Measurements from ENCODE around the gene CACNA1E. TPM values are rescaled to one million over a fixed set of nuclear protein-coding genes. Genes with fewer than 3 reads are reported as not detected.

The CACNA1E gene
- total and polyA plus RNA-seq, 2 experiments from 2014 or later = 0.32 to 1.1 TPM

GRCh38 chr1:181637998-181638397, 154.7 kb downstream of the CACNA1E start:
- Histone ChIP-seq H3K4me2 (no peak overlapping the region), H3K4me1 (ENCODE audit: insufficient read depth) (no peaks in the 10 kb centered on the region), H3K9me2 (ENCODE audit: insufficient read depth) (0 out of 2 replicates have a peak, but pooled peaks cover 5% of the 10 kb centered on the region), H3K79me2 (replicated peaks; ENCODE audit: insufficient read depth) (no peaks in the 10 kb centered on the region), H2AFZ (no peak overlapping the region), H3K4me3 (no peak overlapping the region), H3K27me3 (ENCODE audit: insufficient read depth) (no peaks in the 10 kb centered on the region), H3K36me3 (ENCODE audit: insufficient read depth) (no peaks in the 10 kb centered on the region), H3K27ac (ENCODE audit: low read depth) (no peak overlapping the region), H4K20me1 (replicated peaks; ENCODE audit: insufficient read depth) (no peaks in the 10 kb centered on the region), H3F3A (replicated peaks; ENCODE audit: low read depth) (no peaks in the 10 kb centered on the region)
- Mint-ChIP-seq H3K27ac (no peak overlapping the region), H3K27me3 (ENCODE audit: insufficient read depth, low read depth, poor library complexity) (no peaks in the 10 kb centered on the region), H3K4me3 (no peak overlapping the region), H3K36me3 (ENCODE audit: low read depth) (no peaks in the 10 kb centered on the region), H3K4me1 (no peaks in the 10 kb centered on the region), H3K9me3 (no peaks in the 10 kb centered on the region)
- TF ChIP-seq JUNB (IDR thresholded peaks at IDR 0.05; ENCODE audit: unreplicated experiment) = no peak
- TF ChIP-seq CREB1 (CRISPR knock-in tag; IDR thresholded peaks at IDR 0.05; ENCODE audit: low read depth) = no peak
- no peak for TF ChIP-seq CTCF (conservative IDR thresholded peaks at IDR 0.05; ENCODE audit: low read depth in 2 of 2)
- TF ChIP-seq ZNF331 (CRISPR knock-in tag; IDR thresholded peaks at IDR 0.05; ENCODE audit: low read depth) = no peak
- no peak for TF ChIP-seq POLR2AphosphoS5 (IDR thresholded peaks at IDR 0.05; ENCODE audit: low read depth)
- TF ChIP-seq NANOG (IDR thresholded peaks at IDR 0.05; ENCODE audit: borderline replicate concordance) = no peak
- no peak for TF ChIP-seq STAT1 (IDR thresholded peaks at IDR 0.05; ENCODE audit: unreplicated experiment)
- no peak for TF ChIP-seq ZNF114 (CRISPR knock-in tag; IDR thresholded peaks at IDR 0.05)
- TF ChIP-seq EZH2 (IDR thresholded peaks at IDR 0.05; ENCODE audit: low read depth, unreplicated experiment) = no peak
- TF ChIP-seq ETS1 (IDR thresholded peaks at IDR 0.05) = no peak
- no peak for TF ChIP-seq REST (IDR thresholded peaks at IDR 0.05; ENCODE audit: unreplicated experiment)
- no peak for TF ChIP-seq EZH2phosphoT487 (IDR thresholded peaks at IDR 0.05; ENCODE audit: unreplicated experiment)
- DNase-seq (ENCODE audit: low spot score) = no peak
- ATAC-seq = no peak
